B cell (primary cell): ENCODE results near the gene NDRG2.

ENCODE experiments used
- CTCF ChIP-seq: fragments of 200-600 bp; IDR thresholded peaks from one replicate; pipeline ENCODE4 v1.8.0; 2022; ENCODE audit warnings: antibody characterized with exemption, mild to moderate bottlenecking
- EZH2 ChIP-seq: IDR thresholded peaks from 2 replicates; pipeline ENCODE4 v1.6.1; 2012; ENCODE audit warnings: borderline replicate concordance, low read depth, mild to moderate bottlenecking, moderate library complexity, low read length; ENCODE audit not compliant: insufficient read depth, poor library complexity, severe bottlenecking

- no peak for TF ChIP-seq CTCF
- TF ChIP-seq EZH2, result no peak
Measured at GRCh38 chr14:20999591-20999990, 25.3 kb downstream of the NDRG2 start.
